Adipose tissue (tissue), 3 donors: ENCODE data around the gene KLHL17. TPM values are rescaled to one million over a fixed set of nuclear protein-coding genes. Genes with fewer than 3 reads are reported as not detected.
"Not testable (repeated sequence)": the region's sequence is repeated elsewhere in the genome, so short reads cannot be mapped to it uniquely, and the experiment has no call there.

Source experiments
- H3K27ac ChIP-seq: one replicate; pipeline ENCODE4 v1.5.1; 2013; ENCODE audit warnings: low read depth, low read length
- WGBS, 3 donors: extraction: QIAGEN DNeasy Blood & Tissue Kit; methylation state at CpG; one replicate each; pipeline ENCODE4 v1.1.7; 2013; 5-methylcytosine and 5-hydroxymethylcytosine counted together
- polyA plus RNA-seq, 3 donors: library from polyadenylated mRNA; stranded (reverse); fragments of 200-250 nt; gene quantifications; one replicate each; pipeline ENCODE4 v1.2.3, GENCODE V29; 2013
- donor health status: healthy with polysubstance abuse.
- donor health status: Bipolar disorder and iron deficiency.
- donor health status: healthy.

KLHL17 gene
- polyA plus RNA-seq, 3 donors = 5.9 to 10.6 (median 6.3) TPM

DNA sequence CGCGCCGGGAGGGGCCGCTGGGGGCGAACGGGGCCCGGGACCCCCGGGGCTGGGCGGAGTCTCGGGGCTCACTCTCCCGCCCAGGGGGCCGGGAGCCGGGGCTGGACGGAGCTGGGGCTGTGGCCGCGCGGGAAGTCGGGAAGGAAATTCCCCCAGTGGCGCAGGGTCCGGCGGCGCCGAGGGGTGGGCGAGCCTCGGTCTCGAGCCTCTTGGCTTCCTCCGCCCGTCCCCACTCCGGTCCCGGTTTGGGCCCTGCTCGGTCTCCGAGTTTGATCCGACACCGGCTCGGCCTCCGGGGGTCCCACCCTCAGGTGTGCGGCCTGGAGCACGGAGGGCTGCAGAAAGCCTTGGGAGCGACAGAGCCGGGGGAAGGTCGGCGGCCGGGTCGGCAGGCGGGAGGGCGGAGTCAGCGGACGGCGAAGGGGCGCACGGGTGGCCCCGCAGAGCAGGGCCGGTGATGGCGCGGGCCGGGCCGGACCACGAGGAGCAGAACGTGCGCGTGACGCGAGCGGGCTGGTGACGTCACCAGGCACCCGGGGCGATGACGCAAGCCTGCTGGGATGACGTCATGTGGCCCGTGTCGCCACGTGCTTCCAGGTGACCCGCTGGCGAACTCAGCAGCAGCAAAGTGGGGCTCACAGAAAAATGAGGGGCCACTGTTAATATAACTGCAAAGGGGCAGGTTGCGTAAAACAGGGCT, 40.1 kb downstream of the KLHL17 start:
- 1 to 2% (median 1%) methylated on average over 58 to 75 of the region's 75 CpGs for WGBS, 3 donors
- H3K27ac ChIP-seq = no peak overlapping the region

- WGBS, 3 donors = 1 to 3% (median 1%) methylated on average over 32 to 58 of the region's 58 CpGs
- no peak overlapping the region for H3K27ac ChIP-seq
These were observed 40.8 kb downstream of the KLHL17 start for GRCh38 chr1:1001057-1001783.

DNA sequence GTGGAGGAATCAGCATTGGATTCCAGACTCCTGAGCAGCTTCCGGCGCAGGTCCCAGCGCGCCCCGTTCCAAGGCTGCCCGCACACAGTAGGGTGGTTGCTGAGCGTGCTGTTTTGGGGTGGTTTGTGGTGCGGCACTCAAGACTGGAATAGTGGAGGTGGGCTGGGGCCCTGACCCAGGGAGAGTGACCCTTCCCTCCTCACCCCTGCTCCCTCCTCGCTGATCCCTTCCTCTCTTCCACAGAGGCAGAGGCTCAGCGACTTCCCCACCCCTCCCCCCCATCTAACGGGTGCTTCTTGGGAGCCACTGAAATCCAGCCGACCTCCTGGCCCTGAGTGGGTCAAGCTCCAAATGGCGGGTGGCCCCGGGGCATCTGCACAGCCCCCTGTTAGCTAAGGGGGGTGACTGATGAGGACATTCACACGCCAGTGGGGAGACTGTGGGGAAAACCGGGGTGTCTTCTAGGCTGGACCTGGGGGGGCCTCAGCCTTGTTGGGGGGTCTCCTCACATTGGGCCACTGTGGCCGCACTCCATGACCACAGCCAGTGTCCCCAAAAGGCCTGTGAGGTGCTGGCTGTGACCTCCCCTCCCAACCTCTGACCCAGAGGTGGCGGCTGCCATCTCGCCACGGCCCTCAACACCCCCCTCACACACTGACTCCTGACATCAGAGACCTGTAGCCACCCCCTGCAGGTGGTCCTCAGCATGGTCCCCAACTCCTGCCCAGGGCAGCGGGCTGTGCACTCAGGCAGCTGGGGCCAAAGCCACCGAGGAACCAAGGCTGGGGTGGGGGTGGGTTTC, 43.4 kb downstream of the KLHL17 start:
- WGBS, 3 donors = 81 to 89% (median 82%) methylated on average over 22 of the region's 22 CpGs
- no peak overlapping the region for H3K27ac ChIP-seq

- H3K27ac ChIP-seq = no peak overlapping the region
- 56 to 76% (median 57%) methylated on average over 6 to 7 of the region's 7 CpGs for WGBS, 3 donors
These were observed 44.0 kb downstream of the KLHL17 start for GRCh38 chr1:1004420-1004779.

- 15 to 24% (median 19%) methylated on average over 20 to 21 of the region's 21 CpGs for WGBS, 3 donors
- no peak overlapping the region for H3K27ac ChIP-seq
These were observed 44.7 kb downstream of the KLHL17 start for GRCh38 chr1:1004780-1005697.

DNA sequence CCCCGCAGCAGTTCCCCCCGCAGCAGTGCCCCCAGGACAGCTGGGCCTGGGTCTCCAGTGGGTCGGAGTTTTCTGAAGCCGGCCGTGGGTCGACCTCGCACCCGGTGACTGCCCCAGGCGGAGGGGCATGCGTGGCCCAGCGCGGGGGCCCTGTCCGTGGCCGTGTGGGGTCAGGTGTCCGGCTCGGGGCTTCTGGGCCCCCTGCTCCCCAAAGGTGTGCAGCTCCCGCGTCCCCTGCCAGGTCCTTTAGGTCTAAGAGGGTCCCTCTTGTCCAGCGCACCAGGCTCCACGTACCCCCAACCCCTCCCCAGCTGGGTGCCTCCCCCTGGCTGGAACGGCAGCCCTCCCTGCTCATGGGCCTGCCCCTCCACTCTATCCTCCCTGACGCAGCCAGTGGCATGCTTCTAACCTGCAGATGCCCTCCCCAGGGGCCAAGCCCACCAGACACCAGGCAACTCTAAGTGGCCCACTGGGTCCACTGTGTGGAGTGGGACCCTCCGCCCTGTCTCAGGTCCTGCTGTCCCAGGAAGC, 45.5 kb downstream of the KLHL17 start:
- no peak overlapping the region for H3K27ac ChIP-seq
- WGBS, 3 donors = 54 to 63% (median 55%) methylated on average over 14 to 23 of the region's 23 CpGs

GRCh38 chr1:1006305-1007159, 46.1 kb downstream of the KLHL17 start:
- H3K27ac ChIP-seq = no peak overlapping the region
- 79 to 84% (median 80%) methylated on average over 37 of the region's 37 CpGs for WGBS, 3 donors

DNA sequence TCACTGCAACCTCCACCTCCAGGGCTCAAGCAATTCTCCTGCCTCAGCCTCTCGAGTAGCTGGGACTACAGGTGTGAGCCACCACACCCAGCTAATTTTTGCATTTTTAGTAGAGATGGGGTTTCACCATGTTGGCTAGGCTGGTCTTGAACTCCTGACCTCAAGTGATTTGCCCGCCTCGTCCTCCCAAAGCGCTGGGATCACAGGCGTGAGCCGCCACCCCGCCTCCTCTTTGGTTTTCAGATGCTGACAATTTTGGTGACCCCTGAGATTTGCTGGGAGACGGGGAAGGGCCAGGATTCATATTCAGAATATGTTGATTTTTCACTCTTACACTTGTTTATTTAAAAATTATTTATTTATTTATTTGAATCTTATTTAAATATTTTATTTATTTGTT, 49.7 kb downstream of the KLHL17 start:
- WGBS, 3 donors = 93% methylated on average over 8 of the region's 8 CpGs

DNA sequence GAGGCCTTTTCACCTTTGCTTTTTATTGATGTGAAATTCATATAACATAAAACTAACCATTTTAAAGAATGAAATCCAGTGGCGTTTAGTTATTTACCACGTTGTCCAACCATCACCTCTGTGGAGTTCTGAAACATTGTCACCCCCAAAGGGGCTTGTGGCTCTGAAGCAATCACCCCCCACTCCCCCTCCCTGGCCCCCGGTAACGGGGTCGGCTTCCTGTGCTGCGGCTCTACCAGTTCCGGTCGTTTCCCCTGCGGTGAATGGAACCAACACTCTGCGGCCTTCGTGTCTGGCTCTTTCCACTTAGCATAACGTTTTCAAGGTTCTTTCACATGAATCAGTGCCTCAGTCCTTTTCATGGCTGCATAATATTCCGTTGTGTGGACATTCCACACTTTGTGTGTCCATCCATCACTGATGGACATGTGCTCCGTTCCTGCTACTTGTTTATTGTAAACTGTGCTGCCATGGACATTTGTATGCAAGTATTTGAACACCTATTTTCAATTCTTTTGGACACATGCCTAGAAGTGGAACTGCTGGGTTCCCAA, 51.1 kb downstream of the KLHL17 start:
- H3K27ac ChIP-seq = no peak overlapping the region
- 69 to 88% (median 71%) methylated on average over 14 of the region's 14 CpGs for WGBS, 3 donors

More for the DNA sequence above, 49.7 kb downstream of the KLHL17 start:
- H3K27ac ChIP-seq = not testable (repeated sequence)

DNA sequence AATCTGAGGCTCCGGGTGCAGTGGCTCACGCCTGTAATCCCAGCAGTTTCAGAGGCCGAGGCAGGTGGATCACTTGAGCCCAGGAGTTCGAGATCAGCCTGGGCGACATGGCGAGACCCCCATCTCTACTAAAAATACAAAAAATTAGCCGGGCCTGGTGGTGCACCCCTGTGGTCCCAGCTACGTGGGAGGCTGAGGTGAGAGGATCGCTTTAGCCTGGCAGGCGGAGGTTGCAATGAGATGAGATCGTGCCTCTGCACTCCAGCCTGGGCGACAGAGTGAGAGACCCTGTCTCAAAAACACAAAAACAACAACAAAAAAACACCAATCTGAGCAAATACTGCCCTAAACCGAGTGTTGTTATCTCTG, 52.3 kb downstream of the KLHL17 start:
- 62 to 69% (median 63%) methylated on average over 13 of the region's 13 CpGs for WGBS, 3 donors
- H3K27ac ChIP-seq = not testable (repeated sequence)

GRCh38 chr1:1013105-1013921, 52.9 kb downstream of the KLHL17 start, which contains the start of gene ISG15:
Gene ISG15 (plus strand): TSS chr1:1013497. CDS start chr1:1013574, 77 bp downstream.
- WGBS, 3 donors = 1 to 7% (median 3%) methylated on average over 29 to 30 of the region's 30 CpGs
- H3K27ac ChIP-seq = no peak within 1 kb of the TSS

- no peak overlapping the region for H3K27ac ChIP-seq
- WGBS, 3 donors = 44 to 71% (median 57%) methylated on average over 39 to 41 of the region's 41 CpGs
These were observed 53.7 kb downstream of the KLHL17 start for GRCh38 chr1:1013922-1014648.

- 78 to 81% (median 79%) methylated on average over 20 of the region's 20 CpGs for WGBS, 3 donors
- H3K27ac ChIP-seq = no peak overlapping the region
These were observed 54.7 kb downstream of the KLHL17 start for GRCh38 chr1:1014799-1015681.
